Measurements from ENCODE around the gene FKBP2.

The FKBP2 gene

DNA sequence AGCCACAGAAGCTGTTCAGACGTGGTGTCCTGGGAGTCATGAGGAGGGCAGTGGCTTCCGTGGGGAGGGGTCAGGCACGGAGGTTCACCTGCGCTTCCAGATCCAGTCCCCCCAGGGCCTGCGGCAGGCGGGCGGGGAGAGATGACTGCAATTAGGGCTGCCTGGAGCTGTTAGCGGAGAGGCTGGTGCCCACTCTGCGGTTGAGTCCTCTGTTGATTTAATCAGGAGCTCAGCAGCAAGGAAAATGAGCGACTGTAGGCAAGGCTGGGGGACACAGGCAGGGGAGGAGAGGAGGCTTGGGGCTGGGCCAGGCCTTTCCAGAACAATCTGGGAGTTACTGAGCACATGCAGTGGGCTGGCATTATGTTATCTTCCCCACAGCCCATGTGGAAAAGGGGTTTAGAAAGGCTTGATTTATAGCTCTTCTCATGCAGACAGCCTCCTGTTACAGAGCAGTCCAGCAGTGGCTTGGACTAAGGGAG lies 23.5 kb downstream of the FKBP2 start:
- no peak for DNase-seq (ENCODE audit: low spot score)

GRCh38 chr11:64265176-64266160 lies 24.6 kb downstream of the FKBP2 start:
- DNase-seq (ENCODE audit: low spot score) = no peak

GRCh38 chr11:64266339-64266738 lies 25.4 kb downstream of the FKBP2 start:
- DNase-seq (ENCODE audit: low spot score) = no peak

GRCh38 chr11:64267207-64267945 lies 26.5 kb downstream of the FKBP2 start:
- DNase-seq (ENCODE audit: low spot score) = no peak

GRCh38 chr11:64268025-64268892 lies 27.4 kb downstream of the FKBP2 start:
- no peak for DNase-seq (ENCODE audit: low spot score)

DNA sequence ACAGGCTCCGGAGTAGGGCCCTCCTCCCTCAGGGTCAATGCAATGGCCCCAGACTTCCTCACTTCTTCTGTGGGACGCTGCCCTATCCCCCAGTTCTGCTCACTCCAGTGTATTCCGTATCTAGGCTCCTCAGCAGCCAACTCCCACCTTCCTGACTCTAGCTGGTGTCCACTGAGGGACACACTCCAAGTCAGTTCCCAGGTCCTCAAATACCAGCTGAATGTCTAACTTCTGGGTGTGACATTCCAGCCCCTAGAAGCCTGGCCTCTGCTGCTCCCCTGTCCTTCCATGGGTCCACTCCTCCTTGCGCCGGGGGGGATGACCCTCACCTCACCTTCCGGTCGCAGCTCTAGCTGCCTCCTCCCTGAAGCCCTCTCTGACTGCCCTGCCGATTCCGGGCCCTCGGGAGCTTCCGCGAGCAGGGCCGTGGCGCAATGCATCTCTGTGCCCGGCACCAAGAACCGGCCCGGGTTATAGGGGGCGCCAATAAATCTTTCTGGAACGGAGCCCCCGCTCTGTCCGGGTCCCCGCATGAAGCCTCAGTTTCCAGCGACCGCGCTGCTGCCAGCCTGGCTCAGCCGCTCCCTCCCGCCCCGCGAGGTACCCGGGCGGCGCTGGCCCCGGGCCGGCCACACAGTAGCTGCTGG lies 28.1 kb downstream of the FKBP2 start:
- peak; percentile 64 for DNase-seq (ENCODE audit: low spot score)

- peak; percentile 99 for DNase-seq (ENCODE audit: low spot score)
Observed at GRCh38 chr11:64269540-64270220, 28.8 kb downstream of the FKBP2 start.

- DNase-seq (ENCODE audit: low spot score) = no peak
Observed at GRCh38 chr11:64275031-64275800, 34.3 kb downstream of the FKBP2 start.

- DNase-seq (ENCODE audit: low spot score) = no peak
Observed at GRCh38 chr11:64275841-64276240, 34.9 kb downstream of the FKBP2 start.

DNA sequence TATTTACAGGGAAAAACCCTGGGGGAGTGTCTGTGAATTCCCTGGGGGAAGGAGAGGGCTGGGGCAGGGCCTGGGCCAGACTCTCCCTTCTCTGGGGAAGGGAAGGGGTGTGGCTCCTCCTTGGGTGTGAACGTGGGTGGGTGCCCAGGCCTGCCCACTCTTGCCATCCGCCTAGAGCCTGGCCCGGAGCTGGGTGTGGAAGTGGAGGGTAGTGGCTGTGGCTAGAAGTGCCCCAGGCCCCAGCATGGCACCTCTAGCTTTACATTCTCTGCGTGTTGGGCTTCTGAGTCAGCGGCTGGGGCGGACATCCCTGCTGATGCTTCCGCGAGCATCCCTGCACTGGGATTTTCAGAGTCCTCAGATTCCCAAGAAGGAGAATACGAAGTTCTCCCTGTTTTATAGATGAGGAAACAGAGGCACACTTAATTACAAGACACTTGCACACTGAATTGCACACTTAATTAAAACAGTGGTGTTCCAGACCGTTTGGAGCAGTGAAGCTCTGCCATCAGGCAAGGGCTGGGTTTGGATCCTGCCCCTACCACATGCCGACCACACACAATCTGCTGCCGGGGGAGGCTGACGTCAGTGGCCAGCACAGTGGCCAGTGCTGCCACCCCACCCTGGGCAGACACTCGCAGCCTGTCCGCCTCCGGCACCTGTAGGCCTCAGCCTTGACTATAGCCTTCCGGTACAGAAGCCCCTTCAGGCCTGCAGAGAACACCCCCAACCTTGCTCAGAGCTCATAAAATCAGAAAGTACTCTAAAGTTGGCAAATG lies 35.9 kb downstream of the FKBP2 start:
- no peak for DNase-seq (ENCODE audit: low spot score)

- DNase-seq (ENCODE audit: low spot score) = no peak
Observed at GRCh38 chr11:64278576-64279190, 37.8 kb downstream of the FKBP2 start.

- no peak for DNase-seq (ENCODE audit: low spot score)
Observed at GRCh38 chr11:64281957-64282770, 41.3 kb downstream of the FKBP2 start.

DNA sequence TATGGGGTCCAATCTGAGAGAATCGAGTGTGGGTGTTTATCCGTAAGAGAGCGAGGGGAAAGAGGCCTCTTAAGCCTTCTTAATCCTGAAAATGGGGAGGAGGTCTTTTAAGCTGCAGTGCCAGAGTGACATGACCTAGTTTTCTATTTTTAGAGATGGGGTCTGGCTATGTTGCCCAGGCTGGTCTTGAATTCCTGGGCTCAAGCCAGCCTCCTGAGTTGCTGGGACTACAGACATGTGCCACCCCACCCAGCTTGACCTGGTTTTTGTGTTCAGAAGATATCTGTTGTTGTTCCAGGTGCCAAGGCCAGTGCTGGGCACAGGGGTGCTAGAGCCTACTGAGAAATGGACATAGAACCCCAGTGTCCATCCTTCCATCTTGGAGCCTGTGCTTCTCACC lies 42.2 kb downstream of the FKBP2 start:
- DNase-seq (ENCODE audit: low spot score) = no peak

GRCh38 chr11:64284048-64284961 lies 43.4 kb downstream of the FKBP2 start, which contains the start of gene BAD:
Gene BAD, minus strand, starts transcription at chr11:64284665. Its CDS starts 297 bp downstream, at chr11:64284368.
- peak; percentile 97 for DNase-seq (ENCODE audit: low spot score)

DNA sequence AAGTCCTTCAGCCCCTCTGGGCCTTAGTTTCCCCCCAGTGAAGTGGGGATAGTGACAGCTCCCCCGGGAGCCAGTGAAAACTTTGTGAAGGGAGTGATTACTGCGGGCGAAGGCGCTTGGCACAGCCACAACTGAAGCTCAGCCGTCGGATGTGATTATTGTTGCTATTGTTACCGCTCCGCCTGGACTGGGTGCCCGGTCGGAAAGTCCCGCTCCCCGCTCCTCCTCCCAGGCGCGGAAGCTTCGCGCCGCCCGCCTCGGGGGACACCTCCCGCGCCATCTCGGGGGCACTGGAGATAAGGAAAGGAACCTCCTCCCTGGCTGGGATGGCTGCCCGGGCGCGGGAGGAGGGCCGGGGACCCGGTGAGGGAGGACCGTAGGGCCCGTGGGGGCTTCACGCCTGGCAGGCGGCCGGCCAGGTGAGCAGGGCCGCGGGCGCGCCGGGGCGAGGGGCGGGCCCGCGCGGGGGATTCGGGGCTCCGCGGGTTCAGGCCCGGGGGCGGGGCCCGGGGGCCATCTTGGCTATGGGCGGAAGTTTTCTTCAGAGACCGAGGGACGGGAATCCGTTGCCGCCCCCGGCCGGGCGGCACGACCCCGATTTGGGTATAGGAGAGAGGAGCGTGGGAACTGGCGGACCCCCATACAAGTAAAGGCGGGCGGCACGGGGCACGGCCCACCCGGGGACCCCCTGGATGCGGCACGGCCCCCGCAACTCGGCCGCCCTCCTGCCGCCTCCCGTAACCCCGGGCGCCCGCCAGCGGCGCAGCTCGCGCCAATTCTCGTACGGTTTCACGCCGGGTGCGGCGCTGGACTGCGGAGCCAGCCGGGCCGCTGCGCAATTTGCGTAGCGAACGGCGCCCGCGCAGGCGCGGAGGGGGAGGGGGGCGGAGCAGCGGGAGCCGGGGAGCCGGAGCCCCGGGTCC lies 44.3 kb downstream of the FKBP2 start, which contains the start of gene GPR137:
Gene GPR137 (plus strand): TSS at position 887 of the 923 bp plus-strand sequence. CDS start 677 bp downstream, outside the sequence.
- DNase-seq (ENCODE audit: low spot score) = peak; percentile 86

Measured in activated CD4-positive, alpha-beta T cell treated with anti-CD3 and anti-CD28 coated beads, Interleukin-2, Interleukin-4, amounts not matched to agents 100 ng/mL and 50 ng/mL, durations not matched to agents 16 hours and 8 hours (primary cell).